AG04449 (cell line): ENCODE results near the gene GALNT7.

ENCODE experiments used
- CTCF ChIA-PET: fragments of 350-600 bp; formaldehyde crosslinking; extraction: SDS; loops from one replicate; lab custom pipeline; 2021; ENCODE audit warnings: antibody characterized with exemption; lab: Yijun Ruan, JAX
- POLR2A ChIA-PET: fragments of 400-600, 350-600 bp; formaldehyde crosslinking; extraction: SDS; loops from one replicate; lab custom pipeline; 2020; ENCODE audit warnings: antibody characterized with exemption, inconsistent platforms; lab: Yijun Ruan, JAX
- DNase-seq: peaks from one replicate; pipeline ENCODE4 v3.0.0-alpha.2; 2010; ENCODE audit warnings: low read depth, low spot score
- H3K4me3 ChIP-seq: 2 replicates; pipeline ENCODE4 v1.5.1; 2011; ENCODE audit warnings: low read depth, mild to moderate bottlenecking, control low read depth, low read length
- CTCF ChIP-seq: IDR thresholded peaks from one replicate; pipeline ENCODE4 v1.5.1; 2011; ENCODE audit warnings: mild to moderate bottlenecking, moderate library complexity, low read length, control low read depth, inconsistent platforms; ENCODE audit not compliant: insufficient read depth; ENCODE audit errors: missing control alignments

Gene GALNT7

GRCh38 chr4:173357939-173358338 lies 189.3 kb downstream of the GALNT7 start:
- CTCF ChIA-PET: interaction anchor here (0.8 to 7.8 kb wide), 5 partner anchors 10 to 61 kb away, joined by 3 to 67 read pairs (median 5); no protein-coding TSS in a partner anchor
- H3K4me3 ChIP-seq: no peak overlapping the region
- TF ChIP-seq CTCF: no peak
- POLR2A ChIA-PET: interaction anchor here (1.2 kb wide), 1 partner anchor 23 kb away, joined by 6 read pairs; the partner anchor contains the start of gene HMGB2
- no peak for DNase-seq

- DNase-seq: no peak
- POLR2A ChIA-PET: no interaction called here
- CTCF ChIA-PET: interaction anchor here (0.5 to 7.8 kb wide), 21 partner anchors 9 to 338 kb away, joined by 3 to 67 read pairs (median 4); no protein-coding TSS in a partner anchor
- no peak overlapping the region for H3K4me3 ChIP-seq
- peak; percentile 26 for TF ChIP-seq CTCF
These were observed 192.1 kb downstream of the GALNT7 start for GRCh38 chr4:173360587-173361221.

DNA sequence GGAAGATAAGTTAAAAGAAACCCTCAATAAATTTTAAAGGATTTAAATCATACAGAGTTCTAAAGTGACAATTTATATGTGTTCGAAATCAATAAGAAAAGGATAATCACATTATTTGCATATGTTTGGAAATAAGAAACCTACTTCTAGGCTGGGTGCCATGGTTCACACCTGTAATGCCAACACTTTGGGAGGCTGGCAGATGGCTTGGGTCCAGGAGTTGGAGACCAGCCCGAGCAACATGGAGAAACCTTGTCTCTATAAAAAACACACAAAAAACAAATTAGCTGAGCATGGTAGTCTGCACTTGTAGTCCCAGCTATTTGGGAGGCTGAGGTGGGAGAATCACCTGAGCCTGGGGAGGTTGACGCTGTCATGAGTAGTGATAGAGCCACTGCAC lies 194.1 kb downstream of the GALNT7 start:
- no peak for DNase-seq
- ChIA-PET CTCF (interaction anchor here (7.8 kb wide), 1 partner anchor 43 kb away, joined by 67 read pairs; no protein-coding TSS in a partner anchor), POLR2A (no interaction called here)
- H3K4me3 ChIP-seq: no peak overlapping the region
- no peak for TF ChIP-seq CTCF

DNA sequence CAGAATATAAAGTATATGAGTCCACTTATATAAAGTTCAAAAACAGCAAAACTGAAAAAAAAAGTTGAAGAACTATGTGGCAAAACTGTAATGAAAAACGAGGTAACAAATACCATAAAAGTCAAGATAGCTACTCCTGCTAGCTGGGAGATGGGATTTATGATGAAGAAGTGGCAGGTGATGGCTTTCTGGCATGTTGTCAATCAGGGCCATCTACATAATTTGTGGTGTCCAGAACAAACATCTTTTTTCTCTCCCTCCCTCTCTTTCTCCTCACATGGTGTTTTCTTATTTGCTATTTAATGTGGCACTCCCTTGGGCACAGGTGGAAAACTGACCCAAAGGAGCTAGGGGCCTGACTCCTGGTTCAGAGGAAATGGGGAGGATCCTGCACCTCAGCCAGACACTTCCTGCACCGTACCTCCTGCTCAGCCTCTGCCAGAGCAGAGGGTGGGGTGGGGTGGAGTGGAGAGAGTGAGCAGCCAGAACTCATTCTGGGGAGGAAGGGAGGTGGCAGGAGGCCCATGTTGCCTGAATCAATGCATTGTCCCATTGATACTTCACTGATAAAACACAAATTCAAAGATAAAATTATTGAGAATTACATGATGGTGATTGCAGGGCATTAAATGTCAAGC lies 196.9 kb downstream of the GALNT7 start:
- CTCF ChIA-PET: interaction anchor here (0.6 to 0.7 kb wide), 3 partner anchors 37 to 53 kb away, joined by 3 read pairs; no protein-coding TSS in a partner anchor
- TF ChIP-seq CTCF: no peak
- POLR2A ChIA-PET: no interaction called here
- DNase-seq: no peak
- H3K4me3 ChIP-seq: no peak overlapping the region

DNA sequence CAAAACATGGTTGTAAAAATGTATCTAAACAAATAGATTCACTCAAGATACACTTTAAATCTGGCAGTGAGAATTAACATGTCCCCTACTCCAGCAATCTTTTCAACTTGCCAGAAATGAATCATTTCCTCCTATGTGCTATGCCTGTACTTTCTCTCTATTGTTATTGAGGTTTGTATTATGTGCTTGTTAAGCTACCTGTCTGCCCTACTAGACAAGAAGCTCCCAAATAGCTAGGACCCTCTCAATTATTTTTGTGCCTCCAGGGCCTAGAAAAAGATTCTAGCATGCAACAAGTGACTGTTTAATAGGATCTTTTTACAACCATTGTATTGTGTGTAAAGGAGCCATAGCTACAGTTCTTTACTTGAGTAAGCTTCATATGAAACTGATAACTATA lies 198.7 kb downstream of the GALNT7 start:
- CTCF ChIA-PET: interaction anchor here (0.8 to 1.4 kb wide), 3 partner anchors 8 to 55 kb away, joined by 3 to 7 read pairs (median 5); no protein-coding TSS in a partner anchor
- H3K4me3 ChIP-seq: no peak overlapping the region
- POLR2A ChIA-PET: interaction anchor here (1.0 to 1.2 kb wide), 2 partner anchors 21 to 33 kb away, joined by 3 to 5 read pairs; partner anchors contain the start of gene HMGB2
- no peak for TF ChIP-seq CTCF
- no peak for DNase-seq

DNA sequence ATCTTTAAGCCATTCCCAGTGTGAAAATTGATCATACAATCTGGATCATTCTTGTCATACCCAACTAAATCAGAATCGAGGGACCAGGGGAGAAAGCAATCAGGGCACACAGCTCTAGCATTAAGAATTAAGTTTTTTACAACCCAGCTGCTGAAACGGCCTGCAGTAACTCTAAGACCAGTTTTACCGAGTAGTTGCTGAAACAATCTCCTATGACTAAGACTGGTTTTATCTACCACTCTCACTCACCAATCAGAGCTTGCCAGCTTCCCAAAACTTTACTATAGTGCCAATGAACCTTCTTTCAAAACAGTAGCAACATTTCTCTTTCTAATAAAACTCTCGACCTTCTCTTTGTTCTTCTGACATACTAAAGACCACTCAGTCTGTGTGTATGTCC lies 199.3 kb downstream of the GALNT7 start:
- CTCF ChIA-PET: interaction anchor here (0.8 to 1.4 kb wide), 3 partner anchors 9 to 54 kb away, joined by 3 to 7 read pairs (median 5); no protein-coding TSS in a partner anchor
- no peak overlapping the region for H3K4me3 ChIP-seq
- DNase-seq: no peak
- no peak for TF ChIP-seq CTCF
- POLR2A ChIA-PET: interaction anchor here (1.0 to 1.2 kb wide), 2 partner anchors 22 to 34 kb away, joined by 3 to 5 read pairs; partner anchors contain the start of gene HMGB2
